ENCODE measurements around the gene FOXN3.

GRCh38 chr14:89455412-89455811 is 38.4 kb upstream of the FOXN3 start:
- no peak for TF ChIP-seq CTCF (conservative IDR thresholded peaks at IDR 0.05; ENCODE audit: low read length)
- no peak for TF ChIP-seq EZH2phosphoT487 (IDR thresholded peaks at IDR 0.05; ENCODE audit: borderline replicate concordance)
